Activated CD8-positive, alpha-beta memory T cell treated with anti-CD3 and anti-CD28 coated beads, Interleukin-2, amount 50 U/mL, for 1 hour (primary cell): ENCODE data around the gene EML3.
"Not testable (repeated sequence)": the region's sequence is repeated elsewhere in the genome, so short reads cannot be mapped to it uniquely, and the experiment has no call there.

ENCODE experiments used
- DNase-seq: peaks from one replicate; pipeline ENCODE4 v3.0.0-alpha.2; 2020; ENCODE audit errors: extremely low read depth

EML3 gene

GRCh38 chr11:62612366-62613290 is at the start of gene EML3, which contains the start of gene ROM1:
EML3 (minus strand) TSS chr11:62612775; CDS start chr11:62612457, 318 bp downstream.
ROM1 (plus strand) TSS chr11:62613257; CDS start chr11:62613282, 25 bp downstream.
- peak; percentile 65 for DNase-seq

- DNase-seq: no peak
Observed at GRCh38 chr11:62656796-62657429, 44.3 kb upstream of the EML3 start.

GRCh38 chr11:62654297-62654696 is 41.7 kb upstream of the EML3 start:
- no peak for DNase-seq

- no peak for DNase-seq
Observed at GRCh38 chr11:62652161-62653006, 39.8 kb upstream of the EML3 start.

GRCh38 chr11:62650283-62650682 is 37.7 kb upstream of the EML3 start:
- not testable (repeated sequence) for DNase-seq

- DNase-seq: no peak
Observed at GRCh38 chr11:62649486-62649885, 36.9 kb upstream of the EML3 start.

GRCh38 chr11:62648967-62649364 is 36.4 kb upstream of the EML3 start:
- DNase-seq: no peak

GRCh38 chr11:62648185-62648966 is 35.8 kb upstream of the EML3 start:
- DNase-seq: no peak

GRCh38 chr11:62647609-62648005 is 35.0 kb upstream of the EML3 start:
- no peak for DNase-seq

GRCh38 chr11:62646825-62647608 is 34.4 kb upstream of the EML3 start:
- no peak for DNase-seq

- DNase-seq: peak; percentile 97
Observed at GRCh38 chr11:62645946-62646824, 33.6 kb upstream of the EML3 start, which contains the start of gene GANAB. GANAB (minus strand) TSS chr11:62646613; CDS start chr11:62646599, 14 bp downstream.

GRCh38 chr11:62645671-62645945 is 33.0 kb upstream of the EML3 start:
- no peak for DNase-seq

GRCh38 chr11:62644220-62644619 is 31.6 kb upstream of the EML3 start:
- DNase-seq: no peak

- DNase-seq: no peak
Observed at GRCh38 chr11:62632492-62632891, 19.9 kb upstream of the EML3 start.

GRCh38 chr11:62627713-62628112 is 15.1 kb upstream of the EML3 start:
- DNase-seq: no peak

- no peak for DNase-seq
Observed at GRCh38 chr11:62622476-62623089, 10.0 kb upstream of the EML3 start.

GRCh38 chr11:62621567-62622470 is 9.2 kb upstream of the EML3 start, which contains the start of gene B3GAT3:
B3GAT3 (minus strand) TSS chr11:62621986; CDS start chr11:62621947, 39 bp downstream.
- peak; percentile 95 for DNase-seq

GRCh38 chr11:62621027-62621566 is 8.5 kb upstream of the EML3 start:
- DNase-seq: no peak
